Measurements from ENCODE around the gene NTSR2. TPM values are rescaled to one million over a fixed set of nuclear protein-coding genes. Genes with fewer than 3 reads are reported as not detected.

Gene NTSR2
- total and polyA plus RNA-seq, 2 of the 8 experiments (the other 6 are each of a cell fraction or from before 2014, with no cell fraction given): 0.05 TPM; not detected in 1

DNA sequence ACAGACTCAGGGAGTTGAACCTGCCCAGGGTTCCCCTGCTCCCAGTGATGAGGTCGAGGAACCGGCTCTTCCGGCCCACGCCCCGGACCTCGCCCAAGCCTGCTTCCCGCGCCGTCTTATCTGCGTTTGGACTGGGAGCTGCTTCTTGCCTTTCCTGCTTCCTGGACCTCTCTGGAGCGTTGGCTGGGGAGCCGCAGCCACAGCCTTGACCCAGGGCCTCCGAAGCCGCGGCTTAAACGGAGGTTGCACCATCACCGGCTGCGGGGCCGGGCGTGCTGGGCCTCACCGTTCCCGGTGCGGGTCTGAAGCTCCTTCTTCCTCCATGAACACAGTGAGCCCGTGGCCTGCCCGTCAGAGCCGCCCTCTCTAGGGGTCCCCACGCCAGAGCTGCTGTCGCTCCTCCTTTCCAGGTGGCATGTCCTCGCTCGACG is 13.3 kb downstream of the NTSR2 start:
- H2BK12ac ChIP-seq (ENCODE audit: low read depth, low read length): no peak overlapping the region
- no peak overlapping the region for H4K91ac ChIP-seq (replicated peaks; ENCODE audit: insufficient read length, low read length)
- H2AFZ ChIP-seq (ENCODE audit: low read length): no peak overlapping the region
- CTCF ChIA-PET (ENCODE audit: partially characterized antibody): interaction anchor here (0.9 to 2.5 kb wide), 7 partner anchors 10 to 72 kb away, joined by 3 to 10 read pairs (median 4); partner anchors contain the start of gene NTSR2
- no peak overlapping the region for H2BK120ac ChIP-seq (replicated peaks; ENCODE audit: low read depth, low read length)
- H4K20me1 ChIP-seq (replicated peaks in 1 of 2; ENCODE audit: control insufficient read depth in 1 of 2, insufficient read depth in 2 of 2, low read length in 2 of 2): no peaks in the 10 kb centered on the region
- no peak overlapping the region for H4K5ac ChIP-seq (ENCODE audit: insufficient read length, low read depth, low read length)
- H3K79me2 ChIP-seq (ENCODE audit: control insufficient read depth in 1 of 2, insufficient read depth in 2 of 2, low read length in 2 of 2): no peaks in the 10 kb centered on the region
- H3K18ac ChIP-seq (ENCODE audit: extremely low read depth, low read length): no peak overlapping the region
- H3K23me2 ChIP-seq (ENCODE audit: low read depth, low read length): no peaks in the 10 kb centered on the region
- FAIRE-seq (no peak), DNase-seq (ENCODE audit: low read depth in 1 of 2, low spot score in 2 of 2) (no peak)
- H3K14ac ChIP-seq (ENCODE audit: insufficient read length): no peak overlapping the region
- no peak overlapping the region for H3K4me3 ChIP-seq (ENCODE audit: extremely low read depth in 1 of 4, insufficient read depth in 2 of 4, low read depth in 3 of 4, low read length in 4 of 4)
- H4K8ac ChIP-seq (ENCODE audit: extremely low read depth, insufficient read depth, low read length): no peak overlapping the region
- no peaks in the 10 kb centered on the region for H3K4me1 ChIP-seq (replicated peaks in 1 of 4; ENCODE audit: control insufficient read depth in 3 of 4, insufficient read depth in 4 of 4, low read length in 3 of 4)
- H2BK15ac ChIP-seq (ENCODE audit: low read length): no peak overlapping the region
- no peaks in the 10 kb centered on the region for H3K27me3 ChIP-seq (replicated peaks in 1 of 4; ENCODE audit: control insufficient read depth in 3 of 4, extremely low read depth in 1 of 4, insufficient read depth in 3 of 4, low read length in 3 of 4)
- WGBS, 2 experiments (ENCODE audit: extremely low coverage in 1 of 2, insufficient coverage in 1 of 2, insufficient read length in 1 of 2, insufficient replicate concordance in 2 of 2, low coverage in 1 of 2, low lambda C conversion rate in 2 of 2, missing lambda C conversion rate in 1 of 2): 93% methylated on average over 22 of the region's 31 CpGs; no CpG with 5 or more reads in 1 of the 2 experiments
- no peak overlapping the region for H3K23ac ChIP-seq (ENCODE audit: insufficient read length)
- no peak overlapping the region for H2BK5ac ChIP-seq (ENCODE audit: low read depth, low read length)
- no peak overlapping the region for H2AK5ac ChIP-seq (ENCODE audit: low read depth, low read length)
- POLR2A ChIA-PET (ENCODE audit: partially characterized antibody): interaction anchor here (0.9 to 1.3 kb wide), 2 partner anchors 9 to 65 kb away, joined by 3 to 4 read pairs; no protein-coding TSS in a partner anchor
- 0 out of 4 replicates have a peak, but pooled peaks cover 0 to 3% of the 10 kb centered on the region in 2 experiments for H3K9me3 ChIP-seq (ENCODE audit: insufficient read depth in 2 of 2, low read depth in 1 of 2, low read length in 1 of 2)
- H3K56ac ChIP-seq (replicated peaks; ENCODE audit: insufficient read length, low read depth, low read length): no peak overlapping the region
- H3K4ac ChIP-seq (replicated peaks; ENCODE audit: insufficient read length, low read depth, low read length): no peak overlapping the region
- H3K27ac ChIP-seq (ENCODE audit: low read depth, low read length): no peak overlapping the region
- no peaks in the 10 kb centered on the region for H3K79me1 ChIP-seq (ENCODE audit: low read depth, low read length)
- H2BK20ac ChIP-seq (ENCODE audit: low read length): no peak overlapping the region
- no peak overlapping the region; a peak in 1 of 7 replicates for H3K9ac ChIP-seq (replicated peaks in 1 of 4; ENCODE audit: extremely low read depth in 1 of 4, low read depth in 3 of 4, low read length in 3 of 4)
- H3K36me3 ChIP-seq (ENCODE audit: control insufficient read depth in 2 of 4, insufficient read depth in 4 of 4, low read length in 3 of 4): no peaks in the 10 kb centered on the region
- H3K4me2 ChIP-seq (ENCODE audit: insufficient read depth in 1 of 2, low read depth in 2 of 2, low read length in 2 of 2): no peak overlapping the region
- TF ChIP-seq RBBP5 (IDR thresholded peaks at IDR 0.05; ENCODE audit: borderline replicate concordance, low read depth, low read length): no peak
- no peak for TF ChIP-seq GTF2F1 (IDR thresholded peaks at IDR 0.05; ENCODE audit: borderline replicate concordance, low read depth, low read length)
- no peak for TF ChIP-seq EZH2 (IDR thresholded peaks at IDR 0.05; ENCODE audit: low read depth, low read length, severe bottlenecking)
- TF ChIP-seq CHD2 (IDR thresholded peaks at IDR 0.05; ENCODE audit: low read length): no peak
- no peak for TF ChIP-seq SIX5 (IDR thresholded peaks at IDR 0.05; ENCODE audit: low read depth, low read length)
- TF ChIP-seq, protein P1, sequence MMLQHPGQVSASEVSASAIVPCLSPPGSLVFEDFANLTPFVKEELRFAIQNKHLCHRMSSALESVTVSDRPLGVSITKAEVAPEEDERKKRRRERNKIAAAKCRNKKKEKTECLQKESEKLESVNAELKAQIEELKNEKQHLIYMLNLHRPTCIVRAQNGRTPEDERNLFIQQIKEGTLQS (IDR thresholded peaks at IDR 0.05; ENCODE audit: insufficient read depth, low read depth, low read length): no peak
- no peak for TF ChIP-seq TAF1 (IDR thresholded peaks at IDR 0.05; ENCODE audit: low read depth, low read length)
- no peak for TF ChIP-seq GABPA (IDR thresholded peaks at IDR 0.05; ENCODE audit: borderline replicate concordance, insufficient read depth, low read length)
- no peak for TF ChIP-seq BACH1 (IDR thresholded peaks at IDR 0.05; ENCODE audit: low read length)
- no peak for TF ChIP-seq SIN3A (conservative IDR thresholded peaks at IDR 0.05 in 1 of 2, IDR thresholded peaks at IDR 0.05 in 1 of 2; ENCODE audit: low read depth in 1 of 2, low read length in 2 of 2)
- TF ChIP-seq NANOG (IDR thresholded peaks at IDR 0.05; ENCODE audit: insufficient read depth, low read depth, low read length, poor library complexity, severe bottlenecking): no peak
- TF ChIP-seq SP2 (IDR thresholded peaks at IDR 0.05; ENCODE audit: low read length): no peak
